Fibroblast of the aortic adventitia (primary cell): ENCODE results near the gene TAB2. TPM values are rescaled to one million over a fixed set of nuclear protein-coding genes. Genes with fewer than 3 reads are reported as not detected.

ENCODE experiments used
- DNase-seq: peaks from one replicate; pipeline ENCODE4 v3.0.0-alpha.2; 2010; ENCODE audit warnings: low read depth
- H3K4me3 ChIP-seq: 2 replicates; pipeline ENCODE4 v1.5.1; 2011; ENCODE audit warnings: low read depth, mild to moderate bottlenecking, control low read depth, low read length, moderate library complexity
- total RNA-seq: library from RNA; depleted of rRNA; stranded (reverse); fragments of >200 nt; gene quantifications from 2 replicates; pipeline ENCODE4 v1.2.3, GENCODE V29; 2012; ENCODE audit warnings: low replicate concordance
- TF ChIP-seq, protein P1 (sequence below): IDR thresholded peaks from 2 replicates; pipeline ENCODE4 v1.5.1; 2011; ENCODE audit warnings: mild to moderate bottlenecking, low read length, control low read depth, inconsistent platforms; ENCODE audit not compliant: insufficient read depth

Gene TAB2
- total RNA-seq, 1 donor: 40.0 TPM

DNA sequence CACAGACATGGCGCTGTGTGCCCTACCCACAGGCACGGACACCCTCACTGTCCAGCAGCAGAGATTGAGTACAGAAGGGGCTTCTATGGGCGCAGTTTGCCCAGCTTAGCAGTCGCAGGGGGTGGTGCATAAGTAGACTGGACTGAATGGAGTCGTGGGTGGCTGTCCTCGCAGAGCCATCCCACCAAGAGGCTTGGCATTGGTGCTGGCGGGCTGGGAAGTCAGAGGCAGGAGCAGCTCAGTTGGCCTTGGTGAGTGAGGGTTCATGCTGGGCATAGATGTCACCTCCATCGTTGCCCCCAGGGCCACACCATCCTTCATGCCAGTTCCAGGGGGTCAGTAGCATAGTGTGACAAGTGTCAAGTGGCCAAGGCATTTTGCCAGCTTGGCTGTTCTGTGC, 107.7 kb downstream of the TAB2 start:
- H3K4me3 ChIP-seq: no peak overlapping the region
- TF ChIP-seq, protein P1, sequence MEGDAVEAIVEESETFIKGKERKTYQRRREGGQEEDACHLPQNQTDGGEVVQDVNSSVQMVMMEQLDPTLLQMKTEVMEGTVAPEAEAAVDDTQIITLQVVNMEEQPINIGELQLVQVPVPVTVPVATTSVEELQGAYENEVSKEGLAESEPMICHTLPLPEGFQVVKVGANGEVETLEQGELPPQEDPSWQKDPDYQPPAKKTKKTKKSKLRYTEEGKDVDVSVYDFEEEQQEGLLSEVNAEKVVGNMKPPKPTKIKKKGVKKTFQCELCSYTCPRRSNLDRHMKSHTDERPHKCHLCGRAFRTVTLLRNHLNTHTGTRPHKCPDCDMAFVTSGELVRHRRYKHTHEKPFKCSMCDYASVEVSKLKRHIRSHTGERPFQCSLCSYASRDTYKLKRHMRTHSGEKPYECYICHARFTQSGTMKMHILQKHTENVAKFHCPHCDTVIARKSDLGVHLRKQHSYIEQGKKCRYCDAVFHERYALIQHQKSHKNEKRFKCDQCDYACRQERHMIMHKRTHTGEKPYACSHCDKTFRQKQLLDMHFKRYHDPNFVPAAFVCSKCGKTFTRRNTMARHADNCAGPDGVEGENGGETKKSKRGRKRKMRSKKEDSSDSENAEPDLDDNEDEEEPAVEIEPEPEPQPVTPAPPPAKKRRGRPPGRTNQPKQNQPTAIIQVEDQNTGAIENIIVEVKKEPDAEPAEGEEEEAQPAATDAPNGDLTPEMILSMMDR: no peak
- DNase-seq: no peak

DNA sequence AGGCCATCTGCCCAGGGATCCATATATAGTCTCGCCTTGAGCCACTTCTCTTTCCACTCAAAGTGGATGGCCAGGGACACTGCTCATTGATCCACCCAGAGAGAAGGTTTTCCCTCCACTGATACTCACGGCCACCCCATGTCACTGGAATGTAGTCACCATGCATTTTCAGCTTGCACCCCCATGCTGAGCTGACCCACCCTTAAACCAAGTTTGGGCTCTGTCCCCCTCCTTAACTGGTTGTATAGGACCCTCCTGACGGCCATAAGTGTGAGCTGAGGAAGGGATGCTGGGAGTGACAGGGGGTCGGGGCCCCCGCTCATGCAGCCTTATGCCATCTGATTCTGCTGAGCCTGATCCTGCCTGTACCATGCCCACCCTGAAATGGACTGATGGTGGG, 108.2 kb downstream of the TAB2 start:
- no peak overlapping the region for H3K4me3 ChIP-seq
- TF ChIP-seq, protein P1: no peak
- no peak for DNase-seq

DNA sequence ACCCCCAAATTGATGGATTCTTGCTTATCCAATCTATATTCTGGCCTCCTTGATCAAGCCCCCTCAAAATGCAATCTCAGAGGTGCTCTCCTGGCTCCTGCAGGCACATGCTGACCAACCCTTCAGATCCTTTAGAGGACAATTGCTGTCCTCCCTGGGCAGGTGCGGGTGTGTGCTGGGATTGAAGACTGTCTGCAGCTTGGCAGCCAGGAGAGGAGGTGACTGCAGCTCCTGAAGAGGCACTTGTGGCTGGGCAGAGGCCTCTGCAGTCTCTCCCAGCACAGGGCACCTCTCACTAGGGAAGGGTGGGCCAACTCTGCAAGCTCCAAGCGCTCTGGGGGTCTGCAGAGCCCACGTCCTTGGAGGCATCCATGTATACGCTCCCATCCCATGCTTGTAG, 111.1 kb downstream of the TAB2 start:
- TF ChIP-seq, protein P1: no peak
- no peak for DNase-seq
- H3K4me3 ChIP-seq: no peak overlapping the region

DNA sequence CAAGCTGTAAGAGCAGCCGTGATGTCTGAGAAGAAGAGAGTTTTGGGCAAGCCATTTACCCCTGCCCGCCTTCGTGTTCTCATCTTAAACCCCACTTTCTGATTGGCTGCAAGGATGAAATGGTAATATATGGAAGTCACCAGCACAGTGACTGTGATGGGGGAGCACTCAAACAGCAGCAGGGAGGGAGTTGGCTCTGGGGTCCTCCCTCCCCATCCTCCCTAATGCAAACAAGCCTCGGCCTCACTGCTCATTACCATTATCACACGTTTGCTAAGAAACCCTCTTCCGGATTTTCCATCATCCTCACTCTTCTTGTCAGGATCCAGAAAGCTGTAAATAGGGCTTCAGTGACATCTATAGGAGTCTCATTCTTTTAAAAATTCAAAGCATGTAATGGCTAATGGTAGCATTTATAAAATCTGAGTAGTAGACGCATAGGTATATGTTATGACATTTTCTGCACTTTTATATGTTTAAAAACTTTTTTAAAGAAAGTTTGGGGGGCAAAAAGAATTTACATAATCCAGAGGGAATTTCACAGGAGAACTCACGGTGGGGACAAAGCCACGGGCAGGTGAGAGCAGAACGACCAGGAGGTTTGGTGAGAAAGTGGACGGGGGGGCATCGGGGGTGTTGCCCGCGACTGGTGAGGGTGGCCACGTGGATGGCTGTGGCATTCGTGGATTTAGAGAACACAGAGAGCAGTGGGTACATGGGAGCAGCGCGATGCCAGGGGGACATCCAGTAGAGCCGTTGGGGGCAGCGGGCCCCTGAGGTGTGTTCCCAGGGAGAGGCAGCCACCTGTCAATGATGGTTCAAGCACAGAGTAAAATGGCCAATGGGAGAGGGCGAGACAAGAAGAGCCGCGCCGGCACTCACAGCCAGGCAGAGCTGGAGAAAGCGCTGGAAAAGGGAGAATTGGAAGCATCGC, 112.2 kb downstream of the TAB2 start:
- TF ChIP-seq, protein P1: no peak
- DNase-seq: no peak
- no peak overlapping the region for H3K4me3 ChIP-seq

DNA sequence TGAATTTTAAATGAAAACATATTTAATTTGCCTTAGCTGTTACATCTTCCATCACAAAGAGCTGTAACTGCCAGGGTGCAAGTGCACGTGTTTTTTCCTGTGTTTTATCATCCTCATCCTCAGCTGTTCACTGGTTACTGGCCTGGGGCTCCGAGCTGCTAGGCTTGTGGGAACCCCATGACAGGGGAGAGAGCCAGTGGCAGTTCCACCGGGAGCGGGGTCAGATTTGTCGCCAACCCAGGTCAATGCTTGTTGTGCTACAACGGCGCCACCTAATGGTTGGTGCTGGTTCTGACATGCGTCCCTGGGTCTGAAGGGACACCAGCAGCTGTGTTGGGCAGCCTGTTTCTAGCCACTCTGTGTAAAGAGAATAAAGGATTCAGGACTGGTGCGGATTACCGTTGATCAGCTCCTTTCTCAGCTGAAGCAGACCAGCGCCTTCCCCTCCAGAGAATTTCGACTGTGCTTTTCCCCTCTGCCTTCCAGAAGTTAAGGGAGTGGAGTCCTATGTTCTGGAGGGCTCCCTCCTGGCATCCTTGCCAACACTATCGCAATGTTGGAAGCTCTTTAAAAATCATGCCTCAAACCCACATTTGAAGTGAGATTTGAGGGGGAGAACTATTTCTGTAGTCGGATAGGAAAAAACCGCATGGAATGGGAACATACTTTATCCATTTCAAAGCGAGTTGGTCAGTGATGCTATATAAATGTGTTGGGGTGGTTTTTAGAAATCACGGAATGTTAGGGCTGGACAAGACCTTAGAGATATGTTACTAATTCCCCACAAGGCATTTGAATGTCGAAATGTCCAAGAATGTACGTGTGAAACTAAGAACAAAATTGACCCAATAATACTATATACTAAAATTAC, 114.6 kb downstream of the TAB2 start:
- peak overlapping the region; percentile 40 for H3K4me3 ChIP-seq
- peak; percentile 86 for DNase-seq
- TF ChIP-seq, protein P1: peak; percentile 95

DNA sequence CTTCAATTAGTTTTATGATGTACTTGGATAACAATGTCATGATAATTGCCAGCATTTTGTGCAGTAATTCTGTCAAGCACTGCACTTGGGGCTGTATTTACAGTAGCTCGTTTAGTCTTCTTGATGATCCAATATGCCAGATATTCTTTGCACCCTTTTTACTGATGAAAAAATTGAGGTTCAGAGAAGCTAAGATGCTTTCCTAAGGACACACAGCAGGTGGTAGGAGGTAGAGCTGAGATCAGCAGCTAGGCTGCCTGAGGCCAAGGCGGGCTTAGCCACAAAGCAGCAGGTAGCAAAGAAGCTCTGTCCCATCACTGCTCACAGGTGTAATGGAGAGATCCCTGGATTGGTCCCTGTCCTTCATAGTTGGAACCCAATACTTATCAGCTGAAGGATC, 115.9 kb downstream of the TAB2 start:
- H3K4me3 ChIP-seq: no peak overlapping the region

More for the DNA sequence above, 115.9 kb downstream of the TAB2 start:
- DNase-seq: no peak
- TF ChIP-seq, protein P1: no peak
